8988T (cell line): Measurements from ENCODE around the gene PCDHGC4.

Experiments used
- DNase-seq: peaks from one replicate; pipeline ENCODE4 v3.0.0; 2011

PCDHGC4 gene

DNA sequence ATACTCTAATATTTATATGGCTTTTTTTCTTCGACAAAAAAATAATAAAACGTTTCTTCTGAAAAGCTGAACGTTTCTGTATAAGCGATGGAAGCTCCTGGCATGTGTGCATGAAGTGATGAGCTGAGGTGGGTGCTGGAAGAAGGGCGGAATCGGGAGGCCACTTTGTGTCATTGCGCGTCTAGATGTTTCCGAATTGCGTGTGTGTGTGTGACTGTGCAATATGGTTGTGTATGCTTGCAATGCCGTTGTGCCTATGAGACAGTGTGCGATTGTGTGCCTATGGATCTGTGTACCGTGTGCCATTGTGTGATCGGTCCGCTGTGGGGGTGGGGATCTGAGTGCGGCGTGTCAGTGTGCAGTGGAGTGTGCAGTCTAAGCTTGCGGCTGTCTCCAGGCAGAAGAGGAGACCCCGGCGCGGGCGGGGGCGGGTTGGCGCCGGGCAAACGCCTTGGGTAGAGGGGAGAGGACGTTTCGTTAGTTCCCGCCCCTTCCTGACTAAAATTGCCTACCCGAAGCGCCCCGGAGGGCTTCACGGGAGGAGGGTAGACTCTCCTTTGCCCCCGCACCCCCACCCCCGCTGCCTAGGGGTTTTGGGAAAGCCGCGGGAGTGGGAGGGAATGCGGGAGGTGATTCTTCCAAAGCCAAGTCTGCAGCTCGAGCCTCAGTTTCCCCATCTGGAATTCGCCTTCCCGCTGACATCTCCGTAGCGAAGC, 28.2 kb downstream of the PCDHGC4 start:
- no peak for DNase-seq

DNA sequence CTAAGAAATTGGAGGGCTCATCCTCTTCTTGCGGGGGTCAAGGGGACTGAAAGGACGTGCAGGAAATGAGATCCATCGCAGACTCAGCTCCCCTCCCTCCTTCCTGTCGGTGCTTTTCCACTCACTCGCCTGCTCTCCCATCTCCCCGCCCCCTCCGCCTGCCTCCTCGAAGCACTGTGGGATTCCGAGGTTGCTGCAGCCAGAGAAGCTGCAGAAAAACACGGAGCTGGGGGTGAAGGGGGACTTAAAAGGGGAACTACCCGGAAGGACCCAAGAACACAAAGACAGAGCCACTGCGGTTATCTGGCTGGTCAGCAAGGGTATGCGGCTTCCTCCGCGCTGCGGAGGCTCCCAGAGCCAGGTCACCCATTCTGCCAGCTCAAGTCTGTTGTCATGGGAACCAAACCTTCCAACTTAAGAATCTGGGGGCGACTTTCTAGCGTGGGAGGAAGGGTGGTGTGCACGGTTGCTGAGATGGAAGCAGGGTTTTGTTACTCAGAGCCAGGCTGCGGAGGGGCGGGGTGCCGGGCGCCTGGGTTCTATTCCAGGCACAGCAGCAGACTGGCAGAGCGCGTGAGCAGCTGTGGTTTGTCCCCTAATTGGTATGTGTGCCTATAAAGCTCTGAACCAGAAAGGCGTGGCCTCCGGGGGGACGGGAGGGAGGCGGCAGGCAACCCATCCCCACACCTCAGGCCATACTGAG, 28.9 kb downstream of the PCDHGC4 start:
- no peak for DNase-seq

GRCh38 chr5:141514330-141515133, 29.7 kb downstream of the PCDHGC4 start:
- DNase-seq: no peak

DNA sequence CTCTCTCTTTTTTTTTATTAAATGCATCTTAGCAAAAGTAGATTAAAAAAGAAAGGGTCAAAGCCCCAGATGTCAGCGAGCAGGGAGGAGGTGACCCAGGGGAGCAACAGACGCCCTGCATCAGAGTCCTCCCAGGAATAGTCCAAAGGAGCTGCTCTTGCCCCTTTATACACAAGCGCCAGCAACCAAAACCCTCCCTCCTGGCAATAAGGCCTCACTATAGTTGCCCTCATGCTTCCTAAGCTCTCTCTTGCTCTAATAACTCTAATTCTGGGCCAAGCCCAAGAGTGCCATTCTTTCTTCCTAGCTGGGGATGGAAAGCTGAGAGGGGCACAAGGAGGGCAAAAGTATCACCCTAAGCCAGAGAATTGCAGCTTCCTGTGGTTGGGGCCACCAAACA, 30.3 kb downstream of the PCDHGC4 start:
- DNase-seq: no peak

DNA sequence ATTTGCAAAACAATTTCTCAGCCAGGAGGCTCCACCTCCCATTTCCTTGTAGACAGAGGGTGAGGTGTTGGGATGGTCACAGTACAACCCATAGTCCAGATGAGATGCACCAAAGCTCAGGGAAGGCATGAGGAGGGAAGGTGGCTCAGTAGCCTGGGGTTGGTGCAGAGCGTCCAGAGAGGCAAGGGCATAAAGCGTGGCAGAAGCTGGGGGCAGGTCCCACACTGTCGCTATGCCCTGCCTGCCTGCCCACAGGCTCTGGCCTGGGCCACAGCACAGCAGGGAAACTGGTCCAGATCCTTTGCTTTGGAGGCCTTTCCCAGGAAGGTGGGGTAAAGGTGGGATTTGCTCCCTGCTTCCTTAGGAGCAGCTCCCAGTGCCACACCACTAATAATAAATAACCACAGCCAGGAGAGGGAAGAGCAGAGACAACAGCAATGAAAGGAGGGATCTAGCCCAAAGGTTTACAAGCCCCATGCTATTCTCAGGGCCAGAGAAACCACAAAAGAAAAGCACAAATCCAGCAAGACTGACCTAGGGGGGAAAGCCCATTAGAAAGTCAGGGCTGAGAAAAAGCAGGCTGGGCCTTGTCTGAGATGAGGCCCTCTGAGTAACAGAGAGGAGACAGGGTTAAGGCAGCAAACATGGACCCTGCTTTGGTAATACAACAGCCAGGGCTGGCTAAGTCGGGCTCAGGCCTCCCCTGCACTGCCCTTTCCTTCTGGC, 31.3 kb downstream of the PCDHGC4 start:
- DNase-seq: no peak

GRCh38 chr5:141516672-141517025, 31.8 kb downstream of the PCDHGC4 start:
- no peak for DNase-seq

GRCh38 chr5:141517312-141517711, 32.5 kb downstream of the PCDHGC4 start:
- no peak for DNase-seq

- DNase-seq: no peak
These were observed 33.2 kb downstream of the PCDHGC4 start for GRCh38 chr5:141517880-141518617.

DNA sequence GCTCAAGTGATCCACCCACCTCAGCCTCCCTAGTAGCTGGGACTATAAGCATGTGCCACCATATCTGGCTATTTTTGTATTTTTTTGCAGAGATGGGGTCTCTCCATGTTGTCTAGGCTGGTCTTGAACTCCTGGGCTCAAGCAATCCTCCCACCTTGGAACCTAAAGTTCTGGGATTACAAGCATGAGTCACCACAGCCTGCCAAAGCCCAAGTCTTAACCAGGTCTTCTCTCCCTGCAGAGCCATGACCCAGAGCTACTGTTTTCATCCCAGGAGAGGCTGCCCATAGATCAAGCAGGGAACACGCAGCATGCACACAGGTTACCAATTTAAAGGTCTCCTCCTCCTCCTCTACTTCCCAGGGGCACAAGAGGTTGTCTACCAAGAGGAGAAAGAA, 33.8 kb downstream of the PCDHGC4 start:
- DNase-seq: no peak

DNA sequence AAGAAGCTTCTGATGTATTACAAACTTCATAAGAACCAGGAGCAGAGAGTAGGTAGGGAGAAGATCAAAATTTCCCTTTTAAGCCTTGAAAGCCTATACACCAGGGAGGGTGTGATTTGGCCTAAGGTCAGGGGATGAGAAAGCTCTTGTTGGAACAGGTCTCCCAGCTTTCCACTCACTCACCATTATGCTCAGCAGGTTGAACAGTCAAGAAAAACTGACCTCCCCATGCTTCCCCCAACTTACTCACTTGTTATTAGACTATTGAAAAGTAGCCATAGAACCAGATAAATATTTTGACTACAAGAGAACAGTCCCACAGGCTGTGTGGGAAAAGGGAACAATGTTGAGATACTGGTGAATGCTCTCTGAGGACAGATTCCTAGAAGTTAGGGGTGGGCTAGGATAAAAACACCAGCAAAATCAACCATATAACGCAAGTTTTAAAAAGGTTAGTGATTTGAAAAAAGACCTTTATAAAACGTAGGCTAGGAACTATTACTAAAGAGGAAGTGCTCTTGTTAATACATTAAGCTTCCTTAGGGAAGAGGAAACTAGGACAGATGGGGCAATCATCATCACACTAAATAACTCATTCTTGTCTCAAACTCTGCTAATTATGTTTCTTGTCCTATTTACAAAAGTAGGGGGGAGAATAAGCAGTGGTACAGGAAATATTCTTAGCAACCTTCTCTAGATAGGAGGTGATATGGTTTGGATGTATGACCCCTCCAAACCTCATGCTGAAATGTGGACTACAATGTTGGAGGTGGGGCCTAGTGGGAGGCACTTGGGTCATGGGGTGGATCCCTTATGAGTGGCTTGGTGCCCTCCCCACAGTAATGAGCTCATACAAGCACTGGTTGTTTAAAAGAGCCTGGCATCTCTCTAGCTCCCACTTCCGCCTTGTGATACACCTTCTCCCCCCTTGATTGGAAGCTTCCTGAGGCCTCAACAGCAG, 35.1 kb downstream of the PCDHGC4 start:
- no peak for DNase-seq

DNA sequence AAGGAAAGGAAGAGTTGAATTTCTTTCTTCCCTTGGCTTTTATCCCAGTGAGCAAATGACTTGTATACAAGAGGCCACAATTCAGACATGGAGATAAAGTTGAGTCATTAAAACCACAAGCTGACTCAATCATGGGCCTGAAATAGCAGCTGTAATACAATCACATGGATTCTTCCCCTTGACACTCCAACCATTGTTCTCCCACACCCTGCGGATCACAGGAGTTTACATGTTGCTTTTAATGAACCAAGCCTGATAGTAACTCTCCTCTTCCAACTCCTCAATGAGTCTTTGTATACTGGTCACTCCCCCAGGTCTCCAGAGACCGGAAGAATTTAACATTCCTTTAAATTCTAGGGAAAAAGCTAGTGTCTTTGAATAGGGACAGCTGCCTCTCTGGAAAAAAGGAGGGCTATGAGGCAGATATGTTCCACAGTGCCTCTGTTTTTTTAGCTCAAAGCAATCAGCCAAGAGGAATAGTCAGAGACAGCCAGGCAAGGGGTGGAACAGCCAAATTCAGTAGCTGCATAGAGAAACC, 36.5 kb downstream of the PCDHGC4 start:
- DNase-seq: no peak

- no peak for DNase-seq
These were observed 37.5 kb downstream of the PCDHGC4 start for GRCh38 chr5:141522301-141522700.

DNA sequence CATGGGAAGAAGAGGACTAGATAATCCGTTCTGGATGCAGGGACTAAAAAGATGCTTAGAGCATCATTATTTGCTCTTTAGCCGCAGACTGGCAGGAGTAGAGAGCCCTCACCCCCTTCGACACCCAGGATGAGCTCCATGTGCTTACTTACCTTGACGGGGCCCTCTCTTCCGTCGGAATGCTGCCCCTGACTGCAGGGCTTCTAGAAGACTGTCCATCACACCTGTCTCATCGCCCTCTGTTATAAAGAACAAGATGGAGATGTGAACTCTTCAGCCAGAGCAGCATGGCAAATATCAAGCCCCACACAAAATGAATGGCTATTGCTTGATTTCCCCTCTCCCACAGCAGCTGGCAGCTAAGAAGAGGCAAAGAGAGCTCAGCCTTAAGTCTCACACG, 39.2 kb downstream of the PCDHGC4 start:
- DNase-seq: no peak

GRCh38 chr5:141524604-141525597, 40.1 kb downstream of the PCDHGC4 start:
- DNase-seq: peak; percentile 66

GRCh38 chr5:141525653-141526052, 40.8 kb downstream of the PCDHGC4 start:
- no peak for DNase-seq

DNA sequence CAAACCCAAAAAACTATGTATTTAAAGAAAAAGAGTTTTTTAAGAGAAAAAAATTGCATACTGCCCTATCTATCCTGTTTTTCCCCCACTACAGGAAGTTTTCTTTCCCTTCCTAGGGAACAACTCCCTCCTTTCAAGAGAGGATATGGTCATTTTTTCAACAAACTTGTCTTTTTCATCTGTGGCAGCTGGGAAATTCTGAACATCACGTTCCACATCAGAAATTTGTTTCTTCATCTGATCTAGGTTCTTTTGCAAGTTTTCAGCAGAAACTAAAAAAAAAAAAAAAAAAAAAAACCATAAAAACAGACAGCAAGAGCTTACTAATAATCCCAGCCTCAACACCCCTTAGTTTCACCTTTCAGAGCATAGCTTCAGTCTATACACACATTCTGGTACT, 42.6 kb downstream of the PCDHGC4 start:
- DNase-seq: no peak

DNA sequence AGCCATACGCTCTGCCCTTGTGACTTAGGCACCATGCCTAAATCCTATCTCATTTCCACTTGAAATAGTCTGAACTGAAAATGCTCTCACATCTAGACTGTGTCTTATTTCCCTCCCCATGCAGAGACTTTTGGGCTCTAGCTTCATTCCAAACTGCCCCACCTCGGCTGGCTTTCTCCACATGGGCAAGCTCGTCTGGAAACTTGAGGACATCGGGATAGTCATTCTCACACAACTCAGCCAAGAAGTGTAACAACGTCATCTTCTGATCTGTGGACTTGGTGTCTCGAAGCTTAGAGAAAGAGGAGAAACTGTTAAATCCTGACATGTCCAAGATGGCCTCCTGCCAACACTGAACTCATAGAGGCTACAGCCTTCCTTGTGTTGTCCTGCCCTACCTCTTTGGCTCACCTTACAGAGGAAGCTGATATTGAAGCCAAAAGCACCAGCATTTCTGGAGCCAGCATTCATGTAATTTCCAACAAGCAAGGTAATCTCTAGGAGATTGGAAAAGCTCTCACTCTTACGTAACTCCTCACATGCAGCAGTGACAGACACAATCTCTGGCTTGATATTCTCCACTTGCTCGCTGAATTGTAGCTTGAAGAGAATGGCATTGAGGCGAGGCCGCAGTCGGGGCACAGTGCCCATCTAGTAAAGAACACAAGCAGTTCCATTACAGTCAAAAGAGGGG, 43.6 kb downstream of the PCDHGC4 start:
- DNase-seq: no peak

DNA sequence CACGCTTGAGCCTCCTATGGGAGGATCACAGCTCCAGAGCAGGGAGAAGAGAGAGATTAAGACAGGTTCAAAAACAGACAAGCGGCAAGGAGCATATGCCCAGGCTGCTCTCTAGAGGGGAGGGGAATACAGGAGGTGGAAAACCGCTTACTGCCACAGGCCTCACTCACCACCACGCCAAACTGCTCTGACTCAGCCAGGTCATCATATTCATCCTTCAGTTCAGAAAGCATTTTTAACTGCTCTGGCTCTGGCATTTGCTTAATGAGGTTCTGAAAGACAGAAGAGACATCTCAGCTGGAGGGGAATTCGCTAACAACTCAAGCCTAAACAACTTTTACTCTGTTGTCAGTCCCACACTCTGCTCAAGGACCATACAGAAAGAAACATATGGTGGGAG, 44.2 kb downstream of the PCDHGC4 start:
- DNase-seq: no peak

- no peak for DNase-seq
These were observed 45.0 kb downstream of the PCDHGC4 start for GRCh38 chr5:141529873-141530272.
